22Rv1 (cell line): ENCODE measurements around the gene MAML3.

Experiments used
- H3K27ac ChIP-seq: fragments of 450-650 bp; 2 replicates; pipeline ENCODE4 v1.5.1; 2017
- ZFX ChIP-seq: fragments of 450-650 bp; IDR thresholded peaks from 2 replicates; pipeline ENCODE4 v1.6.1; 2017; ENCODE audit warnings: antibody characterized with exemption, borderline replicate concordance
- TF ChIP-seq, protein P1 (sequence below): fragments of 450-650 bp; IDR thresholded peaks from 2 replicates; pipeline ENCODE4 v1.5.1; 2017; ENCODE audit warnings: mild to moderate bottlenecking

The MAML3 gene

DNA sequence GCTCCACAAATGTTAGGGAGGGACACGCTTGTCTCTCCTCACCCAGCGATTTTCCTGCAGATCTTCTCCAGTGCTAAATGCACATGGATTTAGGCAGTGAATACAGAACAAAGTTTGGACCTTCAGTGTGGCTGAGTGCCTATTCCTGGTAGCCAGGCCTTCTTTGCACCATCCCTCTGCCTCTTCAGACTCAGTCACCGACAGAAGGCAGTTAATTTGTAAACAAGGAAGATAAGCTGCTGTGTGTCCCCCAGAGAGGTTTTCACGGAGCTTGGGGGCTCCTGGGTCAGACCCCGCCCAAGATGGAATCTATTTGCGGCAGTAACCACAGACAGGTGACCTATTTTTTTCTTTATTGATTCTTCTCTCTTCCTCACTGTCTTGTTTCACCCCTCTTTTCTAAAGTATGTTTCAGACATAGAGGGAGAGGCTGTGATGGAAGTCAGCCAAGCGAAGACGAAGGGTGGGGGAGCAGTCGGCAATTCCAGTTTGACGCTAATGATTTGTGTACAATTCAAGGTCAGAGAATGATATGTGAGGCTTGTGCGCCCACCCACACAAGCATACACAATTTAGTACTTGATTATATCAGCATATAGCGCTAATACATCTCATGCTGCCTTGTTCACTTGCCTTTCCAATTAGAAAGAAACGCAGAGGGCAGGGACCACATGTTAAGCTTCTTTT is 287.6 kb downstream of the MAML3 start:
- TF ChIP-seq, protein P1, sequence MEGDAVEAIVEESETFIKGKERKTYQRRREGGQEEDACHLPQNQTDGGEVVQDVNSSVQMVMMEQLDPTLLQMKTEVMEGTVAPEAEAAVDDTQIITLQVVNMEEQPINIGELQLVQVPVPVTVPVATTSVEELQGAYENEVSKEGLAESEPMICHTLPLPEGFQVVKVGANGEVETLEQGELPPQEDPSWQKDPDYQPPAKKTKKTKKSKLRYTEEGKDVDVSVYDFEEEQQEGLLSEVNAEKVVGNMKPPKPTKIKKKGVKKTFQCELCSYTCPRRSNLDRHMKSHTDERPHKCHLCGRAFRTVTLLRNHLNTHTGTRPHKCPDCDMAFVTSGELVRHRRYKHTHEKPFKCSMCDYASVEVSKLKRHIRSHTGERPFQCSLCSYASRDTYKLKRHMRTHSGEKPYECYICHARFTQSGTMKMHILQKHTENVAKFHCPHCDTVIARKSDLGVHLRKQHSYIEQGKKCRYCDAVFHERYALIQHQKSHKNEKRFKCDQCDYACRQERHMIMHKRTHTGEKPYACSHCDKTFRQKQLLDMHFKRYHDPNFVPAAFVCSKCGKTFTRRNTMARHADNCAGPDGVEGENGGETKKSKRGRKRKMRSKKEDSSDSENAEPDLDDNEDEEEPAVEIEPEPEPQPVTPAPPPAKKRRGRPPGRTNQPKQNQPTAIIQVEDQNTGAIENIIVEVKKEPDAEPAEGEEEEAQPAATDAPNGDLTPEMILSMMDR = no peak
- no peak for TF ChIP-seq ZFX

DNA sequence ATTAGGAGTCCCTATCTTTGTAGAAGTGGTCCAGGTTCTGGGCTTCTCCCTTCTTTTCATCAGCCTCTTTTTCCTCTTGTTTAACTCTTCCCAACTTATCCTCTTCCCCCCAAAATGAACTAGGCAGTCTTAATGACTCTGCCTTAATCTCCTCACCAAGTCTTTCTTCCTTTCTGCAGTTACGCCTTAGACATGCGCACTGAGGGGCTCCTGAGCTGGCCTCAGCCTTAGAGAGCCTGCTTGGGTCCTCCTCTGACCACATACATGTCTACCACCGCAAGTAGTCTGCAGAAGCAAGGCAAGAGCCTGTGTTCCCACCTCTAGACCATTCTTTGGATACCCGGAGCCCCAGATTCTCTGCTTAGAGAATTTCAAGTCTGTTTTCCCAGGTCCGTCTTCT is 288.4 kb downstream of the MAML3 start:
- TF ChIP-seq, protein P1 = no peak
- TF ChIP-seq ZFX = no peak
- no peak overlapping the region for H3K27ac ChIP-seq

More for the DNA sequence above, 287.6 kb downstream of the MAML3 start:
- H3K27ac ChIP-seq = no peak overlapping the region

DNA sequence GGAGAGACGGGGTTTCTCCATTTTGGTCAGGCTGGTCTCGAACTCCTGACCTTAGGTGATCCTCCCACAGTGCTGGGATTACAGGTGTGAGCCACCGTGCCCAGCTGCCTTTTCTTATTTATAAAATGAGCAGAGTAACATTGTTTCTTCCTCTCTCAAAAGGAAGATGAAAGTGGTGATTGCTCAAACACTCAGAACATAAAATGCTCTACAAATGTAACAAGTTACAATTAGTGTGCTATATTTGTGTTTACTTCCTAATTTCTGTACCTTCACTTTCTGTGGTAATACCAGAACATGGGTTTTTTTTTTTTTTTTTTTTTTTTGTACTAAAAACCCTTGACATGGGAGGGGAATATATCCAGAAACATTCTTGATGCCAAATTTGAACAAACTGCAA is 290.5 kb downstream of the MAML3 start:
- TF ChIP-seq ZFX = no peak
- TF ChIP-seq, protein P1 = no peak
- H3K27ac ChIP-seq = no peak overlapping the region

DNA sequence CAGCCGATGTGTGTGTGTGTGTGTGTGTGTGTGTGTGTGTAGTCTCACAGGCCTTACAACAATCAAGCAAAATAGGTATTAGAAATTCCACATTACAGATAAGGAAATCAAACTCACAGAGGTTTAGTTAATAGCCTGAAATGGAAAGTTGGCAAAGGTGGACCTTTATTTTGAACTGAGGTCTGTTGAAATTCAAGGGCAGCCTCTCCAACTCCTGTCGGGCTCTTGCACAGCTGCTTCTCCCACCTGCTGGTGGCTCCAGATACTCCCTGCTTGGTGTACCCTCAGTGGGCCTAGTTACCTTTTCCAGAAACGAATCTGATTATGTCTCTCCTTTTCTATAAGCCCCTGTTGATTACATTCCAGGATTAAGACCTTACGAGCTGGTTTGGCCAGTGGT is 292.5 kb downstream of the MAML3 start:
- TF ChIP-seq ZFX = no peak
- TF ChIP-seq, protein P1 = no peak
- no peak overlapping the region for H3K27ac ChIP-seq

DNA sequence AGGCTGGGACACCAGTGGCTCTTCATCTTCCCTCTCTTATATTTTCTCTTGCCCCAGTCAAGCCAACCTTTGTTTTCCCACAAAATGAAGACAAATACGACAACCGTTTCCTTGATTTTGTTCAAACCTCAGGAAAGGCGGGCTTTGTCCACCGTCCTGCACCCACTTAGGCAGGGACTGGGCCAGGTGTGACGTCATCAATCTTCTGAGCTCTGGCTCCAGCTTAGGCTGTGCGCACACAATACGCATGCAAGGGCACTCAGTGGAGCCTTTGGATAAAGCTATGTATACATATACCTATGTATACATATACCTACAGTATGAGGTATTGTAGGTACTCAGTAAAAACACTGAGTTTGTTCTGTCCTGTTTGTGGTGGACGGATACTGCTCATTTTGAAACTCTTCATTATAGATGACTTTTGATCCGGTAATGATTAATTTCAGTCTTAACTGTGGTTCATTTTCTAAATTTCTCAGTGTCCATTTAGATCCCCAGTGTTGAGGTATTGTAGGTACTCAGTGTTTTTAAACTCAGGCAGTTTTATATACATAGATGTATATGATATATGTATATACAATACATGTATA is 293.5 kb downstream of the MAML3 start:
- H3K27ac ChIP-seq = no peak overlapping the region
- no peak for TF ChIP-seq ZFX
- TF ChIP-seq, protein P1 = no peak

DNA sequence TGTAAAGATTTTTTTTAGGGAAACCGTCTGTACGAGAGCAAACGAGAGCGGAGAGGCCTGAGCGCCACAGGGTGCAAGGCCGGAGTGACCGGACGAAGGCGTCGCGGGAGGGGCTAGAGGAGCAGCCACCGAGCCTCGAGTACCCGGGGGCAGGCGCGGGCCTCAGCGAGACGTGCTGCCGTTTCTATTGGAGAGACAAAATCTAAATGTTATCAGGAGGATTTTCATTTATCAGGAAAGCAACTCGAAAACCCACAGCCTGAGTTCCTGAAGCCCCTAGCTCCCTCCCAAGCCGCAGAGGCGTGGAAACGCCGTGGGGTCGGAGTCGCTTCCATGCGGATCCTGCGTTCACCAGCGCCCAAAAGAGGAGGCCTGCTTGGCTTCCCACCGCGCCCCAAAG is 294.1 kb downstream of the MAML3 start:
- no peak overlapping the region for H3K27ac ChIP-seq
- no peak for TF ChIP-seq ZFX
- TF ChIP-seq, protein P1 = no peak

DNA sequence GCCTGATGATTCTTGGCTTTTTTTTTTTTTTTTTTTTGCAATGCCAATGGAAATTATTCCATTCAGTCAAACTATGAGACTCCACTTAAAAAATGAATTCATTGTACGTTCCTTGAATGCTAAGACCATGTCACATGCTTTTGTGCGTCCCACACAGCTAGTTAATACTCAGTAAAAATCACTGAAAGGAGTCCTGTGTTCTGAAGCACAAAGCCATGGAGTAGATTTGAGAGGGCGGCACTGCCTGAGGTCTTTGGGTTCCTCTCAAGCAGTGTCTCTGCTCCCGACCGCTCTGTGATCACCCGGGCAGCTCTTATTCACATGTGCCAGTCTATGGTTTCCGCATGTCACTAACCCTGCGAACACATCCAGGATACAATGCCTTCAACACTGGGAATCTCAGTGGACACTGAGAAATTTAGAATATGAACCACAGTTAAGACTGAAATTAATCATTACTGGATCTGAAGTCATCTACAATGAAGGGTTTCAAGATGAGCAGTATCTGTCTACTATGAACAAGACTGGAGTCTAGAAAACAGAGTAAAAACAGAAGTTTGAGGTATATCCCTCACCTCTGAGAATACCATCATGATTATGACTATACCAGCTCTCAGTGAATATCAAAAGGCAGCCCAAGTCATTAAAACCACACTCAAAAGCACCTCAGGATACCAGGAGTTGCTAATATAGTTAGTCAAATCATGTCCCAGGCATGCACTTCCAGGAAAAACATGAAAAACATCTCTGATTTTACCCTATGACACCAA is 295.4 kb downstream of the MAML3 start:
- no peak overlapping the region for H3K27ac ChIP-seq
- TF ChIP-seq ZFX = no peak
- TF ChIP-seq, protein P1 = no peak
